HepG2 (cell line): Measurements from ENCODE around the gene PLEKHH3. TPM values are rescaled to one million over a fixed set of nuclear protein-coding genes. Genes with fewer than 3 reads are reported as not detected.

Experiments
- ATF1 ChIP-seq: IDR thresholded peaks from 2 replicates; pipeline ENCODE4 v1.6.1; 2016; ENCODE audit warnings: mild to moderate bottlenecking, control low read depth
- CEBPB ChIP-seq: IDR thresholded peaks from 2 replicates; pipeline ENCODE4 v1.6.1; 2011; ENCODE audit warnings: low read depth, low read length, improper control_type of control experiment, borderline replicate concordance
- DNMT1 ChIP-seq: sonication (generic); formaldehyde crosslinking; IDR thresholded peaks from 2 replicates; pipeline ENCODE4 v1.5.1; 2020; ENCODE audit warnings: mild to moderate bottlenecking, missing genetic modification reagents
- HNRNPK ChIP-seq: fragments of 200-400 bp; formaldehyde crosslinking; IDR thresholded peaks from 2 replicates; pipeline ENCODE4 v1.6.1; 2018; ENCODE audit warnings: low read length, low read depth, moderate library complexity, mild to moderate bottlenecking; ENCODE audit not compliant: poor library complexity, severe bottlenecking
- MIXL1 ChIP-seq: IDR thresholded peaks from 2 replicates; pipeline ENCODE4 v1.6.1; 2016
- NAIF1 ChIP-seq: sonication (generic); formaldehyde crosslinking; IDR thresholded peaks from 2 replicates; pipeline ENCODE4 v1.5.0; 2020; ENCODE audit warnings: mild to moderate bottlenecking, missing genetic modification reagents, borderline replicate concordance
- NFKBIZ ChIP-seq: IDR thresholded peaks from 2 replicates; pipeline ENCODE4 v1.6.1; 2018; ENCODE audit warnings: missing genetic modification reagents, missing compliant biosample characterization
- PRDM15 ChIP-seq: sonication (generic); formaldehyde crosslinking; IDR thresholded peaks from 2 replicates; pipeline ENCODE4 v1.4.0; 2020; ENCODE audit warnings: missing genetic modification reagents
- SMYD3 ChIP-seq: sonication (generic); formaldehyde crosslinking; IDR thresholded peaks from 2 replicates; pipeline ENCODE4 v1.8.1; 2023; ENCODE audit warnings: mild to moderate bottlenecking, missing genetic modification reagents
- SPEN ChIP-seq: sonication (generic); formaldehyde crosslinking; IDR thresholded peaks from 2 replicates; pipeline ENCODE4 v1.5.1; 2020; ENCODE audit warnings: low read depth, mild to moderate bottlenecking, missing genetic modification reagents
- TAF1 ChIP-seq: sonication (generic); formaldehyde crosslinking; IDR thresholded peaks from 2 replicates; pipeline ENCODE4 v1.4.0; 2020; ENCODE audit warnings: missing genetic modification reagents
- ZMYM4 ChIP-seq: sonication (generic); formaldehyde crosslinking; IDR thresholded peaks from 2 replicates; pipeline ENCODE4 v1.8.1; 2023; ENCODE audit warnings: mild to moderate bottlenecking, missing genetic modification reagents
- ZNF136 ChIP-seq: sonication (generic); formaldehyde crosslinking; IDR thresholded peaks from 2 replicates; pipeline ENCODE4 v1.8.1; 2022; ENCODE audit warnings: low read depth, mild to moderate bottlenecking, moderate library complexity, missing genetic modification reagents
- ZNF343 ChIP-seq: sonication (generic); formaldehyde crosslinking; IDR thresholded peaks from 2 replicates; pipeline ENCODE4 v1.4.0; 2020; ENCODE audit warnings: mild to moderate bottlenecking, missing genetic modification reagents
- ZNF441 ChIP-seq: sonication (generic); formaldehyde crosslinking; IDR thresholded peaks from 2 replicates; pipeline ENCODE4 v1.7.0; 2021; ENCODE audit warnings: missing genetic modification reagents, borderline replicate concordance
- polyA plus RNA-seq, 8 experiments: library from polyadenylated mRNA; depleted of rRNA in 3 of 8; stranded (reverse) in 7 of 8; unstranded in 1 of 8; fragments of >200 nt; fragmentation: Illumina TruSeq in 4 of 8; extraction: Trizol in 4 of 8; gene quantifications; 2 replicates each; pipeline versions ENCODE4 v1.2.1 to v1.2.3, GENCODE V29; 2011 to 2016; ENCODE audit warnings: low read depth in 4 of 8, missing spikeins in 1 of 8, mixed read lengths in 1 of 8; ENCODE audit not compliant: insufficient read depth in 1 of 8
- total RNA-seq, 5 experiments: library from RNA; depleted of rRNA; stranded (reverse); fragments of >200 nt; fragmentation: Illumina TruSeq; extraction: Trizol; gene quantifications; 2 replicates each; pipeline ENCODE4 v1.2.3, GENCODE V29; 2016; ENCODE audit warnings: low read depth in 1 of 5
- TF ChIP-seq, protein P1 (sequence below): sonication (generic); formaldehyde crosslinking; IDR thresholded peaks from 2 replicates; pipeline ENCODE4 v1.5.0; 2020; ENCODE audit warnings: mild to moderate bottlenecking, missing genetic modification reagents
- TF ChIP-seq, protein P2 (sequence below): sonication (generic); formaldehyde crosslinking; IDR thresholded peaks from 2 replicates; pipeline ENCODE4 v1.5.0; 2020; ENCODE audit warnings: missing genetic modification reagents
- TF ChIP-seq, protein P3 (sequence below): IDR thresholded peaks from 2 replicates; pipeline ENCODE4 v1.6.1; 2016; ENCODE audit warnings: missing genetic modification reagents, missing compliant biosample characterization
- TF ChIP-seq, protein P4 (sequence below): sonication (generic); formaldehyde crosslinking; IDR thresholded peaks from 2 replicates; pipeline ENCODE4 v1.4.0; 2020; ENCODE audit warnings: missing genetic modification reagents

PLEKHH3 gene
- total and polyA plus RNA-seq, 2 of the 13 experiments (the other 11 are each of a cell fraction or from before 2014, with no cell fraction given): 6.0 to 19.9 TPM

DNA sequence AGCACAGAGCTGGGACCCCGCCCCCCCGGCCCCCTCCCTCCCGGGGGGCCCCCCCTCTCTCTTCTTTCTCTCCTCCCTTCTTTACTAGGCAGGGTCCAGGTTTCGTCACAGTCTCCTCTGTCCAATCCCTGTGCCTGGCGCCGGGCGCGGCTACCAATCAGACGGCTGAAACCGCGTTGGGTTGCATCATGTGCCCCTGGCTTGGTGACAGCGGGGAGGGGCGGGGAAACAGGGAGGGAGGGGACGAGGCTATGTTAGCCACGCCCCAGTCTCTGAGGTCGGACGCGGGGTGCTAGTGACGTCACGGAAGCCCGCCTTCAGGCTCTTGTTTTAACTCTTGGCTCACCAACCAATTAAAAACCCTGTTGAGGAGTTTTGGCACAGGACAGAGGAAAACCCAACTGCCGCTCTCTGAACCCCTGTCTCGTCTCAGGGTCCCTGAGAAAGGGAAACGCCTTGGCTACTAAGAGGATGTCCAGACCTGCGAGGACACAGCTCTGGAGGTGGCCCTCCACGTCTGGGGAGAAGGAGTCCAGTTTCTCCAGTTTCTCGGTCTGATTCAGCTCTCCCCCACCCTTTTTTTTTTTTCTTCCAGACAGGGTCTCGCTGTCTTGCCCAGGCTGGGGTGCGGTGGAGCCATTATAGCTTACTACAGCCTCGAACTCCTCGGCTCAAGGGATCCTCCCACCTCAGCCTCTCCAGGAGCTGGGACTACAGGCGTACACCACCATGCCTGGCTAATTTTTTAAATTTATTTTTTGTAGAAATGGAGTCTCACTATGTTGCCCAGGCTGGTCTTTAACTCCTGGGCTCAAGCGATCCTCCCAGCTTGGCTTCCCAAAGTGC is 441 bp upstream of the PLEKHH3 start (continued):
- TF ChIP-seq, protein P1, sequence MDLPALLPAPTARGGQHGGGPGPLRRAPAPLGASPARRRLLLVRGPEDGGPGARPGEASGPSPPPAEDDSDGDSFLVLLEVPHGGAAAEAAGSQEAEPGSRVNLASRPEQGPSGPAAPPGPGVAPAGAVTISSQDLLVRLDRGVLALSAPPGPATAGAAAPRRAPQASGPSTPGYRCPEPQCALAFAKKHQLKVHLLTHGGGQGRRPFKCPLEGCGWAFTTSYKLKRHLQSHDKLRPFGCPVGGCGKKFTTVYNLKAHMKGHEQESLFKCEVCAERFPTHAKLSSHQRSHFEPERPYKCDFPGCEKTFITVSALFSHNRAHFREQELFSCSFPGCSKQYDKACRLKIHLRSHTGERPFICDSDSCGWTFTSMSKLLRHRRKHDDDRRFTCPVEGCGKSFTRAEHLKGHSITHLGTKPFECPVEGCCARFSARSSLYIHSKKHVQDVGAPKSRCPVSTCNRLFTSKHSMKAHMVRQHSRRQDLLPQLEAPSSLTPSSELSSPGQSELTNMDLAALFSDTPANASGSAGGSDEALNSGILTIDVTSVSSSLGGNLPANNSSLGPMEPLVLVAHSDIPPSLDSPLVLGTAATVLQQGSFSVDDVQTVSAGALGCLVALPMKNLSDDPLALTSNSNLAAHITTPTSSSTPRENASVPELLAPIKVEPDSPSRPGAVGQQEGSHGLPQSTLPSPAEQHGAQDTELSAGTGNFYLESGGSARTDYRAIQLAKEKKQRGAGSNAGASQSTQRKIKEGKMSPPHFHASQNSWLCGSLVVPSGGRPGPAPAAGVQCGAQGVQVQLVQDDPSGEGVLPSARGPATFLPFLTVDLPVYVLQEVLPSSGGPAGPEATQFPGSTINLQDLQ (CRISPR knock-in tag): 0 out of 2 replicates have a peak, but pooled peaks have one; percentile 74
- TF ChIP-seq, protein P2, sequence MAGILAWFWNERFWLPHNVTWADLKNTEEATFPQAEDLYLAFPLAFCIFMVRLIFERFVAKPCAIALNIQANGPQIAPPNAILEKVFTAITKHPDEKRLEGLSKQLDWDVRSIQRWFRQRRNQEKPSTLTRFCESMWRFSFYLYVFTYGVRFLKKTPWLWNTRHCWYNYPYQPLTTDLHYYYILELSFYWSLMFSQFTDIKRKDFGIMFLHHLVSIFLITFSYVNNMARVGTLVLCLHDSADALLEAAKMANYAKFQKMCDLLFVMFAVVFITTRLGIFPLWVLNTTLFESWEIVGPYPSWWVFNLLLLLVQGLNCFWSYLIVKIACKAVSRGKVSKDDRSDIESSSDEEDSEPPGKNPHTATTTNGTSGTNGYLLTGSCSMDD (CRISPR knock-in tag): no peak
- TF ChIP-seq, protein P3, sequence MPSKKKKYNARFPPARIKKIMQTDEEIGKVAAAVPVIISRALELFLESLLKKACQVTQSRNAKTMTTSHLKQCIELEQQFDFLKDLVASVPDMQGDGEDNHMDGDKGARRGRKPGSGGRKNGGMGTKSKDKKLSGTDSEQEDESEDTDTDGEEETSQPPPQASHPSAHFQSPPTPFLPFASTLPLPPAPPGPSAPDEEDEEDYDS: peak; percentile 82
- TF ChIP-seq, protein P4, sequence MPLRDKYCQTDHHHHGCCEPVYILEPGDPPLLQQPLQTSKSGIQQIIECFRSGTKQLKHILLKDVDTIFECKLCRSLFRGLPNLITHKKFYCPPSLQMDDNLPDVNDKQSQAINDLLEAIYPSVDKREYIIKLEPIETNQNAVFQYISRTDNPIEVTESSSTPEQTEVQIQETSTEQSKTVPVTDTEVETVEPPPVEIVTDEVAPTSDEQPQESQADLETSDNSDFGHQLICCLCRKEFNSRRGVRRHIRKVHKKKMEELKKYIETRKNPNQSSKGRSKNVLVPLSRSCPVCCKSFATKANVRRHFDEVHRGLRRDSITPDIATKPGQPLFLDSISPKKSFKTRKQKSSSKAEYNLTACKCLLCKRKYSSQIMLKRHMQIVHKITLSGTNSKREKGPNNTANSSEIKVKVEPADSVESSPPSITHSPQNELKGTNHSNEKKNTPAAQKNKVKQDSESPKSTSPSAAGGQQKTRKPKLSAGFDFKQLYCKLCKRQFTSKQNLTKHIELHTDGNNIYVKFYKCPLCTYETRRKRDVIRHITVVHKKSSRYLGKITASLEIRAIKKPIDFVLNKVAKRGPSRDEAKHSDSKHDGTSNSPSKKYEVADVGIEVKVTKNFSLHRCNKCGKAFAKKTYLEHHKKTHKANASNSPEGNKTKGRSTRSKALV (CRISPR knock-in tag): 0 out of 2 replicates have a peak, but pooled peaks have one; percentile 15
- TF ChIP-seq SMYD3 (no peak), ATF1 (CRISPR knock-in tag) (peak; percentile 95), CEBPB (peak; percentile 99), TAF1 (CRISPR knock-in tag) (no peak), ZNF441 (0 out of 2 replicates have a peak, but pooled peaks have one; percentile 11), HNRNPK (no peak), MIXL1 (peak; percentile 90), DNMT1 (CRISPR knock-in tag) (no peak), PRDM15 (CRISPR knock-in tag) (no peak), ZNF343 (CRISPR knock-in tag) (0 out of 2 replicates have a peak, but pooled peaks have one; percentile 6), NFKBIZ (CRISPR knock-in tag) (no peak; the same call in 1 of the 2 replicates), ZMYM4 (CRISPR knock-in tag) (peak; percentile 53; the same call in 1 of the 2 replicates), NAIF1 (CRISPR knock-in tag) (peak; percentile 36; the same call in 1 of the 2 replicates), SPEN (CRISPR knock-in tag) (0 out of 2 replicates have a peak, but pooled peaks have one; percentile 8), ZNF136 (CRISPR knock-in tag) (no peak)
